Posterior vena cava (tissue), 2 donors: ENCODE data around the gene RABL6. TPM values are rescaled to one million over a fixed set of nuclear protein-coding genes. Genes with fewer than 3 reads are reported as not detected.
"Not testable (repeated sequence)": the region's sequence is repeated elsewhere in the genome, so short reads cannot be mapped to it uniquely, and the experiment has no call there.

Experiments
- DNase-seq: peaks from one replicate; pipeline ENCODE4 v3.0.0-alpha.2; 2020; ENCODE audit warnings: low spot score
- intact Hi-C, 2 donors: fragments of 100-400 bp; cut with DNase I; formaldehyde crosslinking; loops; one replicate each; pipeline versions ENCODE4 v1.14.1 to v1.14.2; 2022 to 2023
- total RNA-seq, 2 donors: library from RNA; stranded (reverse); fragmentation: NEBNext Ultra II Directional; extraction: Animal tissue kit (Norgen Biotek cat#: 25700); gene quantifications; one replicate each; pipeline ENCODE4 v1.2.1, GENCODE V29; 2021
- donor health status: DM: yes; HTN: yes; CAD: no.
- donor health status: DM: yes; HTN: yes; CAD: no.

Gene RABL6
- total RNA-seq, 2 donors from 2014 or later: 47.9 to 49.8 TPM

DNA sequence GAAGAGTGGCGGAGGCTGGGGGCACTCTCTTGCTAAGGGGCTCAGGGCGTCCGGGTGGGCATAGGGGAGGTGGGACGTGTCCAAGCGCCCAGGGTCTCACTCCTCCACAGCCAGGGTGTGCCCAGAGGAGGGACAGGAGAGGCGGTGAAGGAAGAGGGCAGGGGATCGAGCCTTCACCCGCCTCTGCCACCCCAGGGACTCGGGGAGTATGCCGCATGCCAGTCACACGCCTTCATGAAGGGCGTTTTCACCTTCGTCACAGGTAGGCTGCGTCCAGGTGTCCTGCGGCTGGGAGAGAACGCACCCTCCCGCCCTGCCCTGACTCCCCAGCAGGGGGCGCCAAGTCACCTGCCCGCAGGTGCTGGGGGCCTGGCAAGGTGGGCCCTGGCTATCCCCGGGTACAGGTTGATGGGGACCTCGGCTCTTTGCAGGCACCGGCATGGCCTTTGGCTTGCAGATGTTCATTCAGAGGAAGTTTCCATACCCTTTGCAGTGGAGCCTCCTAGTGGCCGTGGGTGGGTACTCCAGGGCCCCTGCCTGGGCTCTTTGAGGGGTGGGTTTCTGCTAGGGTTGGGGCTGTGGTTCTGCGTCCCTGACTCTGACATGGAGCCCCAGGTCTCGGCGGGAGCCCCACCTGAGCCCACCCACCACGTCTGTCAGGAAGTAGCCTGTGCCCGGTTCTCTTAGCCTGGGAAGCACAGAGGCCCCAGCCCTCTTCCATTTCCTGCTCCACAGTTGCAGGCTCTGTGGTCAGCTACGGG is 16.1 kb upstream of the RABL6 start:
- peak; percentile 87 for DNase-seq
- intact Hi-C loops: loop anchor here in 1 of 2 donors (5.0 kb wide), 1 partner anchor 151 kb away; the partner anchor contains the start of gene FBXW5

DNA sequence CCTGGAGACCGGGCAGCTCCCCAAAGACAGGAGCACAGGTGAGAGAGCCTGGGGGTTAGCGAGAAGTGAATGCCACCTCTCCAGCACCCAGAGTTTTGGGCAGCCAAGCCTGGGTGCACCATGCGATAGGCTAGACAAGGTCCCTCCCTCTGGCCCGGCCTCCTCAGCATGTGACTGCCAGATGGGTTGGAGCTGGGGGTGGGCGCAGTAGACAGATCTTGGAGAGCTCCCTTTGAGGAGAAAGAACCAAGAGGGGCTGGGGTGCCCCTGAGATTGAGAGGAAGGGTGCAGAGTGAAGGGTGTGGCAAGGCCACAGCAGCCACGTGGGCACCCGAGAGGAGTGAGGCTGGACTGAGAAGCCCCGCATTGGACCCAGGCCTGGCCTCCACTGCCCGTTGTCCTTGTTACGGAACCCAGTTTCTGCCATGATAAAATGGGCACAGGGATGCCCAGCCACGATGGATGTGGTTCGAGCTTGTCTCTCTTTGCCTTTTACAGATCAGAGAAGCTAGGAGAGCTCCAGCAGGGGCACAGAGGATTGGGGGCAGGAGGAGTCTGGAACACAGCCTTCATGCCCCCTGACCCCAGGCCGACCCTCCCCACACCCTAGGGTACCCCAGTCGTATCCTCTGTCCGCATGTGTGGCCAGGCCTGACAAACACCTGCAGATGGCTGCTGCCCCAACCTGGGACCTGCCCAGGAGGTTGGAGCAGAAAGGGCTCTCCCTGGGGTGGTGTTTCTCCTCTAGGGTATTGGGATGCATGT is 15.2 kb upstream of the RABL6 start:
- DNase-seq: peak; percentile 76
- intact Hi-C loops: loop anchor here in 1 of 2 donors (5.0 kb wide), 1 partner anchor 150 kb away; the partner anchor contains the start of gene FBXW5

DNA sequence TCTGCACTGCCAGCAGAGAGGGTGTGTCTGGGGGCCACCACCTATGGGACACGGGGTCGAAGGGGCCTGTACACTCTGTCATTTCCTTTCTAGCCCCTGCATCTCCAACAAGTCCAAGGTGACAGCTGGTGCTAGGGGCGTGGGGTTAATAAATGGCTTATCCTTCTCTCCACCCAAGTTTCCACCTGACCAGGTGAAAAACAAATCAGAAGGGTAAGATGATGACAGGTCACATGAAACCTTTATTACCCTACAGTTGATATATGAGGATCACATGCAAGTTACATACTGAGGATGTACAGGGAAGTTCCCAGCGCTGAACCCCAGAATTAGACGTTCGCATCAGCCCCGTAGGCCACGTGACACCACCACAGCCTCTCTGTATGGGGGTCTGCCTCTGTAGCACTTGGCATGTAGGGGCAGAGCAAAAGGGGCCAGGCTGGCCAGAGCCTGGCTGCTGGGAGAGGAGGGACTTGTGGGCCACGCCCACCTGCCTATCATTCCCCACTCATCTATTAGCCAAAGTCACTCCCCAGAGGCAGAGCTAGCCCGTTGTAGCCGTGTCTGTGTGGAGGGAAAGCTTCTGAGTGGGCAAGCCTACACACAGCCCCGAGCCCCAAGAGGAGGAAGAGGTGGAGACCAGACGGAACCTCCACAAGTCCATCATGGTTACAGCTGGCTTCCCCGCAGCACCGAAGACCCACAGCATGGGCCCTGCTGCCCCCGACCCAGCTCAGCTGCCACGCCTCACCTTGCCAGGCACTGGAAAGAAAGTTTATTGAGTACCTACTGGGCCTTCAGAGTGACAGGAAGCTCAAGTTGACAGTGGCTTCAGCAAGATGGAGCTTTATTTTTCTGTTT is 14.4 kb upstream of the RABL6 start:
- intact Hi-C loops: loop anchor here in 1 of 2 donors (5.0 kb wide), 1 partner anchor 149 kb away; the partner anchor contains the start of gene FBXW5
- DNase-seq: peak; percentile 60

DNA sequence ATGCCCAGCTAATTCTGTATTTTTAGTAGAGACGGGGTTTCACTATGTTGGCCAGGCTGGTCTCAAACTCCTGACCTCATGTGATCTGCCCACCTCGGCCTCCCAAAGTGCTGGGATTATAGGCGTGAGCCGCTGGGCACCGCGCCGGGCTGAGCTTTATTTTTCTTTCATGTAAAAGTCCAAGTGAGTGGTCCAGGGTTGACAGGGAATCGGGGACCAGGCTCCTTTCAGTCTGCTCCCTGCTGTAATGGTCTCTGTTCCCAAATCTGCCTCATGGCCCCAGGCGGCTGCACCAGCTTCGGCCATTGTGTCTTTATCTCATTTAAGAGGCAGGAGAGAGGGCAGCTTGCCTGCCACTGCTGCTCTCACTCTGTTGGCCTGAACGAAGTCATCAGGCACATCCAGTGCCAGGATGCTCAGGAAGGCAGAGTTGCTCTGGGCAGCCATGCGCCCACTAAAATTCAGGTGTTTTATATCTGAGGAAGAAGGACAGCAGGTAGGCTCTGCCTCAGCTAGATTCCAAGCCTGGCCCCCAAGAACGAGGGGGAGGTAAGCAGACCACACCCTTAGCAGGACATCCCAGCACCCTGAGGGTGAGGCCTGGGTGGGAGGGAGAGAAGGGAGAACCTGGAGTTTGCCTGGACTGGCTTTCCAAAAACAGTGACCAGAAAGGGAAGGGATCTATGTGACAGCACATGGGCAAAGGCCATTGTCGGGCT is 13.3 kb upstream of the RABL6 start:
- DNase-seq: peak; percentile 70
- intact Hi-C loops: loop anchor here in 1 of 2 donors (5.0 kb wide), 1 partner anchor 148 kb away; the partner anchor contains the start of gene FBXW5

DNA sequence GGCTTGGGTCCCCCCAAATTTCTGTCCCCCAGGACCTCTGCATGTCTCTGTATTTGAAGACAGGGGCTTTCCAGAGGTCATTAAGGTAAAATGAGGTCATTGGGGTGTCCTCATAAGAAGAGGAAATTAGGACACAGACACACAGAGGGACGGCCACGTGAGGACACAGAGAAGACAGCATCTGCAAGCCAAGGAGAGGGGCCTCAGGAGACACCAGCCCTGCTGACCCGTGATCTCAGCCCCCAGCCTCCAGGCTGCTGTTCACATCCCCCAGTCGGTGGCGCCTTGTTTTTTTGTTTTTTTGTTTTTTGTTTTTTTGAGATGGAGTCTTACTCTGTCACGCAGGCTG is 12.8 kb upstream of the RABL6 start:
- intact Hi-C loops: loop anchor here in 1 of 2 donors (5.0 kb wide), 1 partner anchor 147 kb away; the partner anchor contains the start of gene FBXW5

DNA sequence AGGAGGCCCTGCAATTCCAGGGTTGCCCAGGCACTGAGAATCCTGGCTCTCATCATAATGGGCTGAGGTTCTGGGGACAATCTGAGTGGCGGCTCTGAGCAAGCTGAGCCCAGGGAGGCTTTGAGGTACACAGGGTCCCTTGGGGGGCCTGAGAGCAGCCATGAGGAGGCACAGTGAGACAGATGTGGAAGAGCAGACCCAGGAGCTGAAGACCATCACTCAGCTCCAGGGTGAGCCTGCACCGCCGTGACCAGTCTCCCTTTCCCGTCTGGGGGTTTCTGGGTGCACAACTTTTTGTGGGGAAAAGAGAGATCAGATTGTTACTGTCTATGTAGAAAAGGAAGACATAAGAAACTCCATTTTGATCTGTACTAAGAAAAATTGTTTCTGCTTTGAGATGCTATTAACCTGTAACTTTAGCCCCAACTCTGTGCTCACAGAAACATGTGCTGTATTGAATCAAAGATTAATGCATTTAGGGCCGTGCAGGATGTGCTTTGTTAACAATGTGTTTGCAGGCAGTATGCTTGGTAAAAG is 11.4 kb upstream of the RABL6 start, which contains the start of gene CCDC183:
CCDC183 (plus strand) TSS at position 101 of the 537 bp plus-strand sequence; CDS start at position 161, 60 bp downstream.
- DNase-seq: no peak
- intact Hi-C loops: no loop called here

More for the DNA sequence above, 12.8 kb upstream of the RABL6 start:
- peak; percentile 28 for DNase-seq

DNA sequence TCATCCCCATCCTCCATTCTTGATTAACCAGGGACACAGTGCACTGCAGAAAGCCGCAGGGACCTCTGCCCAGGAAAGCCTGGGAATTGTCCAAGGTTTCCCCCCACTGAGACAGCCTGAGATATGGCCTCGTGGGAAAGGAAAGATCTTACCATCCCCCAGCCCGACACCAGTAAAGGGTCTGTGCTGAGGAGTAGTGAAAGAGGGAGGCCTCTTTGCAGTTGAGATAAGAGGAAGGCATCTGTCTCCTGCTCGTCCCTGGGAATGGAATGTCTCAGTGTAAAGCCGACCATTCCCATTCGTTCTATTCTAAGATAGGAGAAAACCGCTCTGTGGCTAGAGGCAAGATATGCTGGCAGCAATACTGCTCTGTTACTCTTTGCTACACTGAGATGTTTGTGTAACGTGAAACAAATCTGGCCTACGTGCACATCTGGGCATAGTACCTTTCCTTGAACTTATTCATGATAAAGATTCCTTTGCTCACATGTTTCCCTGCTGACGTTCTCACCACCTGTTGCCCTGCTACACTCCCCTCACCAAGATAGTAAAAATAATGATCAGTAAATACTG is 10.9 kb upstream of the RABL6 start:
- DNase-seq: peak; percentile 29
- intact Hi-C loops: not testable (repeated sequence)

DNA sequence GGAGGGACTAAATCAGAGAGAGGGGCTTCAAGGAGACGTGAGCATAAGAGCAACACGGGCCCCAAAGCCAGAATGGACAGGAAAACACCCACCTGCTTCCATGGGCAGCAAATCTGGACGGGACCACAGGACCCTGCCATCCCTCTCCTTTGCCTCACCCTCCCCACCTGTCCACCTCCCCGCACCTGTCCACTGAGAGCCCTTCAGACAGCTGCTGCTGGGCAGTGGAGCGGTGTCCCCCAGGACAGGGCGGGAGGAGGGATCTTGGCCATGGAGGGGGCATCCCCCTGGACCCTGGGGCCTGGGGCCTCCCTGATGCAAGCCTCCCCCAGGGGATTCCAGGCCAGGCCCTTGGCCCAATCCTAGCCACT is 9.1 kb upstream of the RABL6 start:
- intact Hi-C loops: no loop called here
- peak; percentile 50 for DNase-seq

DNA sequence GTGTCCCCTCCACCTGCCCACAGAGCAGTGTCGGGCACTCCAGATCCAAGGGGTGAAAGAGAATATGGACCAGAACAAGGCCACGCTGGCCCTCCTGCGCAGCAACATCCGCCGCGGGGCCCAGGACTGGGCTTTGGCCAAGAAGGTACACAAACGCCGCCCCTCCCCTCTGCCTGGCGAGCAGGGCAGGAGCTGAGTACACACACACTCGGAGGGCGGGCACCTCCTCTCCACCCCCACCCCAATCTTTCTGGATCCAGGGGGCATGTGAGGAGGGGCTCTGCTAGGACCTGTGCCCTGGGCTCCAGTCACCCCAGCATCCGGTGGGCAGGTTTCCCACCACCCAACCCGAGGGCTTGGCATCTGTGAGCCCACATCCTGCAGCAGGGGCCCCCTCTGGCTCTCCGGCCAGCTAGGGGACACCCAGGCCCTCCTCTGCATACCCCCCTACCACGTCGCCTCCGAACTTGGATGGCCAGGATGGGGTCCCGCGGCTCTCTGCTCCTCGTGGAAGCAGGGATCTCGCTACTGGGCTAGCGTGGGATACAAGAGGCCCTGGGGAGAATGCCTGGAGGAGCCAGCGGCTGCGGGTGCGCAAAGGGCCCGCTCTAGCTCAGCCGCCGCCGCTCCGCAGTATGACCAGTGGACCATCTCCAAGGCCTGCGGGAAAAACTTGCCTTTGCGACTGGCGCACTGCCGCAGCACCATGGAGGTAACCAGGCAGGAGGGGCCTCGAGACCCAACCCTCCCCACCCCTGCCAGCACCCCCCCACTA is 8.5 kb upstream of the RABL6 start:
- intact Hi-C loops: no loop called here
- peak; percentile 61 for DNase-seq

DNA sequence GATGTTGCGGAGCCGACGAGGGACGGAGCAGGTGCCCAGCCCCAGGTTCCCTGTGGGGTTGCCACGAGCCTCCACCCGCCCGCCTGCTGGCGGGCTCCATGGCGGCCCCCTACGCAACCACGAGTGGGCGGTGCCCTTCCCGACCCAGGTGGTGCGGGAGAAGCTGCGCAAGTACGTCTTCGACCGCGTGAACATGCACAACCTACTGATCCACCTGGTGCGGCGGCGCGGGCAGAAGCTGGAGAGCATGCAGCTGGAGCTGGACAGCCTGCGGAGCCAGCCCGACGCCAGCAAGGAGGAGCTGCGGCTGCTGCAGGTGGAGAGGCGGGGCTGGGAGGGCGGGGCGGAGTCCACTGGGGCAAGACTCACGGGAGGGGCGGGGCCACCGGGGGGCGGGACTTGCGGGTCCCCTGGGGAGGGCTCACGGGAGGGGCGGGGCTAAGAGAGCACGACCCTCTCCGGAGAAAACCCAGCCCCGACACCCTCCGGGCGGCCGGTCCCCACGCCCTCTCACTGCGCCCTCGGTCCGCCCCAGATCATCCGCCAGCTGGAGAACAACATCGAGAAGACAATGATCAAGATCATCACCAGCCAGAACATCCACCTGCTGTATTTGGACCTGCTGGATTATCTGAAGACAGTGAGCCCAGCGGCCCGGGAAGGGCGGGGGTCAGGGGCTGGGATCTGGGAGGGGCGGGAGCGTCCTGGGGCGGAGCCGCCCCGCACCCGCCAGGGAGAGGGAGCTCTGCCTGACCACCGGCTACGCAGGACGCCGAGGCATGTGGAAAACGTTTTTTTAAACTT is 7.7 kb upstream of the RABL6 start:
- intact Hi-C loops: no loop called here
- peak; percentile 87 for DNase-seq

DNA sequence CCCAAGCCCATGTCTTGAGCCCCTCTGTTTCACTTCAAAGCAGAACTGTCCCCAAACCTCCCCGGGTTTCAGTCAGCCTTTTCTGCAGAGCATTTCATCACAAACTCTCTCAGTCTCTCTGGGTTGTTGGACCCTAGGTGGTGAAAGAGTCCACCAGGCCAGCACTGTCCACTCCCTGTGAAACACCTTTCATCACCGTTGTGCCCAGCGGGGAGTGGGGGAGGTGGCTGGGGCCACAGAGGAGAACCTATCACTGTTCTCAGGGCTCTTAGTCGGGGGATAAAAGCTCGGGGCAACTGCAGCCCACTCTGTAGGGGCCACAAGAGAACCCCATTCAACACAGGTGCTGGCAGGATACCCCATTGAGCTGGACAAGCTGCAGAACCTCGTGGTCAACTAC is 5.4 kb upstream of the RABL6 start:
- intact Hi-C loops: no loop called here
- DNase-seq: peak; percentile 45

DNA sequence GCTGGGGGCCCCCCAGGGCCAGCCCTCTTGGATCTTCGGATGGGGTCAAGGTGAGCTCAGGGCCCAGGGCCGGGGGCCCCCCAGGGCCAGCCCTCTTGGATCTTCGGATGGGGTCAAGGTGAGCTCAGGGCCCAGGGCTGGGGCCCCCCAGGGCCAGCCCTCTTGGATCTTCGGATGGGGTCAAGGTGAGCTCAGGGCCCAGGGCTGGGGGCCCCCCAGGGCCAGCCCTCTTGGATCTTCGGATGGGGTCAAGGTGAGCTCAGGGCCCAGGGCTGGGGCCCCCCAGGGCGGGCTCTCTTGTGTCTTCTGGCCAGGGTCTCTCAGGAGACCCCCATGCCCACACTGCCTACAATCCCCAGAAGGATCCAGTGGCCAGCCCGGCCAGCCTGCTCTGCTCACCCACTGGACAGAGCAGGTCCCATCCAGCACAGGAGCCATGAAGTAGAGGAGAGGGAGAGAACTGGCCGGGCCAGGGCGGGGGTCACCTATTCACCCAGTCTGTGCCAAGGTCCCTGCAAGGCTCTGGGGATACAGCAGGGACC is 4.7 kb upstream of the RABL6 start:
- intact Hi-C loops: not testable (repeated sequence)
- DNase-seq: peak; percentile 56

DNA sequence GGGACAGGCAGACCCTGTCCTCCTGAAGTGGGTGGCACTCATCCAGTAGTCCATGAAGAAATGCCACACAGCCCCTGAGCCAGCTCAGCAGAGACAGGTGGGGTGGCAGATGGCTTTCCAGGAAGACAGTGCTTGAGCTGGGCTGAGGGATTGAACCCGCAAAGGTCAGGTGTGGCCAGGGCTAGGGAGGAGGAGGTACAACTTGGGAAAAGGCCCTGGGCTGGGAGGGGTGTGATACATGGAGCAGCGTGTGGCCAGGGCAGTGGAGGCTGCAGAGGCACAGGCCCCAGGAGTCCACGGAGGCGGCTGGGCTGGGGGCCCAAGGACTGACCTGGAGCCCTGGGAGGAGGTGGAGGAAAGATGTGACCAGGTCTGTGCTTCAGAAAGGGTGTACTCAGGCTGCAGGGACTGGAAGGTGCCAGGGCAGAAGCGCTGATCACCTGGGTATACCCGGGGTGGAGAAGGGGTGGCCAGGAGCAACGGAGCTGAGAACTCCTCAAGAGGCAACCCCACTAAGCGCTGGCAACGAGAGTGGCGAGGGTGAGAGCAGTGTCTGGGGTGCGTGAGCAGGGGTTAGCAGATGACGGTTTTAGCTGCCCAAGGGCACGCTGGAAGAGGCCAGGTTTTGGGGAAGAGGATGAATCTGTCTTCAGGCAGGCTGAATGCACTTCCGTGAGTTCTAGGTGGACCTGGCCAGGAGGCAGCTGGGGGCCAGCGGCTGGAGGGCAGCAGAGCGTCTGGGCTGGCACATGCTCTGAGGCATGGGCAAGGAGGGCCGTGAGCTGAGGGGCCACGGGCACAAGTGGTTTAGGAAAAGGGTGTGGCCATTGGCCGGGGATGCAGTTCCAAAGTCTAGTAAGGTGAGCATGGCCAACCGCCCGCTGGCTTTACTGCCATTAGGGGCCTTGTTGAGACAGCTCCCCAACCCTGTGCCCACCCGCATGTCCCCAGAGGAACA is 3.9 kb upstream of the RABL6 start:
- intact Hi-C loops: no loop called here
- peak; percentile 59 for DNase-seq

DNA sequence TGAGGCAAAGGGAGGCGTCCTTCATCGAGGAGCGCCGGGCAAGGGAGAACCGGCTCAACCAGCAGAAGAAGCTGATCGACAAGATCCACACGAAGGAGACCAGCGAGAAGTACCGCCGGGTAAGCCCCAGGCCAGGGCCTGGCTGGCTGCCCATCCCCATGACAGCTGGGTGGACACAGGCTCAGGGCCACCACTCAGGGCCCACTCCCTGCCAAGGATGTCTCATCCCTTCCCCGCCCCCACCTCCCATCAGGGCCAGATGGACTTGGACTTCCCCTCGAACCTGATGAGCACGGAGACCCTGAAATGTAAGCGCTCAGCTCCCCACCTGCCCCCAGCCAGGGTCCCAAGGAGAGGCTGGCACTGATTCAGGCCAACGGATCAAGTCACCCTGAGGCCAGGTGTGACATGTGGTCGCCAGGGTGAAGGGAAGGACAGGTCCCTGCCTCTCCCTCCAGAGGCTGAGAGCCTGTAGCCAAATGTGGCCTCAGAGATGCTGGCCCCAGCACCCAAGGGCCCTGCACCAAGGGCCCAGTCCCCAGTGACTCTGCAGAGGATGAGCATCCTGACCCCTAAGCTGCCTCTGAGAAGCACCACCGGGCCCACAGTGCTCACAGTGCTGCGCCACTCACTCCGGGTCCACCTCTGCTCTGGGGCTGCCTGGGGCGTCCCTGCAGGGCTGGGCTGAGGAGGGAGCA is 3.1 kb upstream of the RABL6 start:
- intact Hi-C loops: no loop called here
- peak; percentile 63 for DNase-seq
